ENCODE measurements around the gene NHS. TPM values are rescaled to one million over a fixed set of nuclear protein-coding genes. Genes with fewer than 3 reads are reported as not detected.
A peak's percentile ranks its signal among the peaks of the same experiment; 100 is the strongest.

Gene NHS
- total RNA-seq, 4 donors from 2014 or later: 0.88 to 9.1 (median 2.5) TPM

DNA sequence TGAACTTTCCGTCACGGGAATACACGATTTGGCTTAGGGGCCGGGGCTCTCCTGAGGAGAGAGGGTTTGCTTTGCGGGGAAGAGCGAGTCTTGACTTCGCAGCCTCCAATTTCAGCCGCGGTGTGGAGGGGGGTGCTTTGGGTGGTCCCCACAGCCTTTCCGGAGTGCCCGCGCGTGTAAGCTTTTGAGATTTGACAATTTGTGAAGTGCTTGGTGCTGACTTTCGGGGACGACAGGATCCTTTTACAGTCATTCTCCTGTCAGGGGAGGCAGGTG, 362.6 kb downstream of the NHS start:
- no peak for DNase-seq
- no peaks in the 10 kb centered on the region for H3K9me3 ChIP-seq
- TF ChIP-seq POLR2A (IDR thresholded peaks at IDR 0.05) (no peak), CTCF (IDR thresholded peaks at IDR 0.05) (no peak)
- H3K36me3 ChIP-seq: no peaks in the 10 kb centered on the region
- H3K4me3 ChIP-seq: peak overlapping the region; percentile 34 to 64 (median 48)
- H3K27me3 ChIP-seq: no peaks in the 10 kb centered on the region
- peak overlapping the region; percentile 44 to 97 (median 88) for H3K27ac ChIP-seq
- no peaks in the 10 kb centered on the region for H3K4me1 ChIP-seq

GRCh38 chrX:17737986-17738713, 363.1 kb downstream of the NHS start:
- Histone ChIP-seq H3K4me1 (no peaks in the 10 kb centered on the region), H3K36me3 (no peaks in the 10 kb centered on the region), H3K27ac (peak overlapping the region; percentile 44 to 97 (median 88)), H3K27me3 (no peaks in the 10 kb centered on the region), H3K9me3 (no peaks in the 10 kb centered on the region), H3K4me3 (peak overlapping the region; percentile 34 to 64 (median 48))
- peak; percentile 16 to 62 (median 56) for DNase-seq
- no peak for TF ChIP-seq CTCF (IDR thresholded peaks at IDR 0.05)
- TF ChIP-seq POLR2A (IDR thresholded peaks at IDR 0.05): peak in 1 of 2 donors; percentile 8

DNA sequence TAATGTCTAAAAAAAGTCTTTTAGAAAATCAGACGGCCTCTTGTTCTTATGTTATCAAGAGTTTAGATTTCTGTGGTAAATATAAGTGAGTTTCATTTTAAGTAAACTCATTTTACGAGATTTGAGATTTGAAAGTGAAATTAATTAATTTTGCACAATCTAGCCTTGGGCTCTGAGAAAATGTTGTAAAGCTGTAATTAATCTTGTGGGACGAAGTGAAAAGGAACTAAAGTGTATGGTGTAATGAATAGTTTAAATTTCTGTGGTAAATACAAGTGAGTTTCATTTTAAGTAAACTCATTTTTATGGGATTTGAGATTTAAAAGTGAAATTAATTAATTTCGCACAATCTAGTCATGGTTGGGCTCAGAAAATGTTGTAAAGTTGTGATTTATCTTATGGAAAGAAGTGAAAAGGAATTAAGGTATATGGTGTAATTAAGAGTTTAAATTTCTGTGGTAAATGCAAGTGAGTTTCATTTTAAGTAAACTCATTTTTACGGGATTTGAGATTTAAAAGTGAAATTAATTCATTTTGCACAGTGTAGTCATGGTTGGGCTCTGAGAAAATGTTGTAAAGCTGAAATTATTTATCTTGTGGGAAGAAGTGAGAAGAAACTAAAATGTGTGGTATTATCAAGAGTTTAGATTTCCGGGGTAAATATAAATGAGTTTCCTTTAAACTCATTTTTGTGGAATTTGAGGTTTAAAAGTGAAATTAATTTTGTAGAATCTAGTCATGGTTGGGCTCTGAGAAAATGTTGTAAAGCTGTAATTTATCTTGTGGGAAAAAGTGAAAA, 363.9 kb downstream of the NHS start:
- Histone ChIP-seq H3K4me1 (no peaks in the 10 kb centered on the region), H3K27me3 (no peaks in the 10 kb centered on the region), H3K9me3 (no peaks in the 10 kb centered on the region), H3K27ac (peak overlapping the region; percentile 44 to 97 (median 88)), H3K4me3 (peak overlapping the region; percentile 34 to 64 (median 48)), H3K36me3 (no peaks in the 10 kb centered on the region)
- no peak for DNase-seq
- no peak for TF ChIP-seq POLR2A (IDR thresholded peaks at IDR 0.05)
- TF ChIP-seq CTCF (IDR thresholded peaks at IDR 0.05): no peak

DNA sequence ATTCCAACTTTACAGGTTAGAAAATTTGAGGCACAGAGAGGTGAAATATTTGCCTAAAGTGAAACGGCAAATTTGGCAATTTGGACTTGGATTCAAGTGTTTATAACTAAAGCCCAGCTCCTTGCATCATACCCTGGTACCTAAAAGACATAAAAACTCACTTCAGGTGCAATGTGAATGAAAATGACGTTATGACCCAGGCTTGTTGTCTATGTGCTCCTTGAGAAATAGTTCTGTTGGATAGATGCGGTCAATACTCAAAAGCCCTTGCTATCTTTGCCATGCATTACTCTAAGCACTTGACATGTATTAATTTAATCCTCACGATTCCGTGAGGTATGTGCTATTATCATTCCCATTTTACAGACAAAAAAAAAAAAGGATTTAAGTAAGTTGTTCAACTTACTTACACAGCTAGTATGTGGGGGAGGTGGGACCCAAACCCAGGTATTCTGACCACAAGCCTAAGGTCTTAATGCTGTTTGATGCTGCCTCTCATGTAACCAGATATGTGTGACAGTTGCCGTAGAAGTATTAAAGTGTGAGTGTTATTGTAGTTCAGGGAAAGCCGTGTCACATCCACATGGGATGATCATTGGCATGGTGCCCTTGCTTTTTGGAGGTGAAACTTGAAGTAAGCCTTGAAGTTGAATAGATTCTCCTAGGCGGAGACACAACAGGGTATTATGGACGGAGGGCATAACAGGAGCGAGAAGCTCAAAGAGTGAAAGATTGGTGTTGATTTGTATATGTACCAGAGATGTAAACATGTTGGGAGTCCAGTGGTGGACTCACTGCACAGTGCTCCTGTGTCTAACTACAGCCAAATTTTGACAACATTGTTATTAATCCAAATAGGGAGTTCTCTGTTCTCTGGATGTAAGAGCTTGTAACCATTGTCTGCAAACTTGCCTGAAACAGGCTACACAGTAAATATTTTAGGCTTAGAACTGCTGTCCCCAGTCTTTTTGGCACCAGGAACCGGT, 365.4 kb downstream of the NHS start:
- H3K27ac ChIP-seq: peak overlapping the region in 1 of 4 donors; percentile 8
- no peaks in the 10 kb centered on the region for H3K27me3 ChIP-seq
- H3K4me1 ChIP-seq: no peaks in the 10 kb centered on the region
- no peaks in the 10 kb centered on the region for H3K9me3 ChIP-seq
- no peak for DNase-seq
- H3K36me3 ChIP-seq: no peaks in the 10 kb centered on the region
- H3K4me3 ChIP-seq: no peak overlapping the region
- no peak for TF ChIP-seq CTCF (IDR thresholded peaks at IDR 0.05)
- TF ChIP-seq POLR2A (IDR thresholded peaks at IDR 0.05): no peak

GRCh38 chrX:17741123-17741511, 366.1 kb downstream of the NHS start:
- DNase-seq: peak in 1 of 3 donors; percentile 52

More at GRCh38 chrX:17741123-17741511, 366.1 kb downstream of the NHS start:
- Histone ChIP-seq H3K9me3 (no peaks in the 10 kb centered on the region), H3K27ac (no peak overlapping the region), H3K4me1 (no peaks in the 10 kb centered on the region), H3K27me3 (no peaks in the 10 kb centered on the region), H3K4me3 (no peak overlapping the region), H3K36me3 (no peaks in the 10 kb centered on the region)
- TF ChIP-seq CTCF (IDR thresholded peaks at IDR 0.05): no peak
- no peak for TF ChIP-seq POLR2A (IDR thresholded peaks at IDR 0.05)
